ENCODE measurements around the gene ANKRD30A.
"Not testable (repeated sequence)": the region's sequence is repeated elsewhere in the genome, so short reads cannot be mapped to it uniquely, and the experiment has no call there.

Gene ANKRD30A

DNA sequence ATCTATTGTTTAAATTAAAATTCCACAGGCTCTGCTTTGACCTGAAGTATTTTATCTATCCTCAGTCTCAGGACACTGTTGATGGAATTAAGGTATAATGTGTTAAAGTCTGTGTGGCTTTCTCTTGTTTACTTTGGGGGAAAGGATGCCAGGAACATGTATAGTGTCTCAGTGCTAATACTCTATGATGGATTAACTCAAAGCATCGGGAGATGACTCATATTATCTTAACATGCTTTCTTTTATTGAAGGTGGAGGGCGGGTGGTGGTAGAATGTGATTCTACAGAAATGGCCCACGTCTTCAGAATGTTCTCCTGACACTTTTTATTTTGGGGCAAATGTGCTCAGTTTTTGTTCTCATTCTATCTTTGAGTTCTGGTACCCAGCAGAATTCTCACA, 189.0 kb downstream of the ANKRD30A start:
- H3K4me1 Mint-ChIP-seq (ENCODE audit: low read depth) = no peaks in the 10 kb centered on the region
- H3K27ac Mint-ChIP-seq = no peak overlapping the region
- H3K36me3 Mint-ChIP-seq = no peaks in the 10 kb centered on the region
- no peak overlapping the region for H3K4me3 Mint-ChIP-seq
- peaks cover 7% of the 10 kb centered on the region for H3K9me3 Mint-ChIP-seq (ENCODE audit: low read depth)
- no peaks in the 10 kb centered on the region for H3K27me3 Mint-ChIP-seq

- Mint-ChIP-seq H3K4me1 (ENCODE audit: low read depth) (no peaks in the 10 kb centered on the region), H3K9me3 (ENCODE audit: low read depth) (peaks cover 7% of the 10 kb centered on the region), H3K4me3 (no peak overlapping the region), H3K36me3 (no peaks in the 10 kb centered on the region), H3K27ac (no peak overlapping the region), H3K27me3 (no peaks in the 10 kb centered on the region)
These were observed 189.5 kb downstream of the ANKRD30A start for GRCh38 chr10:37314862-37315261.

GRCh38 chr10:37344413-37344812, 219.0 kb downstream of the ANKRD30A start:
- Mint-ChIP-seq H3K9me3 (ENCODE audit: low read depth) (peaks cover 19% of the 10 kb centered on the region), H3K4me3 (no peak overlapping the region), H3K27ac (no peak overlapping the region), H3K27me3 (no peaks in the 10 kb centered on the region), H3K4me1 (ENCODE audit: low read depth) (no peaks in the 10 kb centered on the region), H3K36me3 (no peaks in the 10 kb centered on the region)

DNA sequence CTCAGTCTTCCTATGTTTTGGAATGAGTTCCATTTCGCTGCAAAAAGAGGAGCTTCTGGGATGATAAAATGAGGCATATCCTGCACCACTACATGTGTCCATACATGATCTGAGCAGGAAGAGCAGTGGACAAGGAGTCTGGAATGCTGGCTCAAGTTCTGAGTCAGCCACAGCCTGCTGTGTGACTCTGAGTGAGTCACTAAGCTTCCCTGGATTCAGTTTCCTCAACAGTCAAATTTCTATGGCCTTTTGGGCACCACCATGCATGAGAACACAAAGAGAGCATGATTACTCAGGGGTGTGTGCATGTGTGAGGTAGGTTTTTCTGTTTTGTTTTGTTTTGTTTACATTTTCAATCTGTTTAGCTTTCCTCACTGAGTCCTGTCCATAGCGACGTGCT, 254.6 kb downstream of the ANKRD30A start:
- H3K27me3 Mint-ChIP-seq = no peaks in the 10 kb centered on the region
- H3K4me1 Mint-ChIP-seq (ENCODE audit: low read depth) = no peaks in the 10 kb centered on the region
- peaks cover 15% of the 10 kb centered on the region for H3K9me3 Mint-ChIP-seq (ENCODE audit: low read depth)
- H3K27ac Mint-ChIP-seq = no peak overlapping the region
- no peaks in the 10 kb centered on the region for H3K36me3 Mint-ChIP-seq
- H3K4me3 Mint-ChIP-seq = no peak overlapping the region

GRCh38 chr10:37381271-37381670, 255.9 kb downstream of the ANKRD30A start:
- Mint-ChIP-seq H3K4me3 (no peak overlapping the region), H3K36me3 (no peaks in the 10 kb centered on the region), H3K27me3 (no peaks in the 10 kb centered on the region), H3K4me1 (ENCODE audit: low read depth) (no peaks in the 10 kb centered on the region), H3K27ac (no peak overlapping the region), H3K9me3 (ENCODE audit: low read depth) (peaks cover 14% of the 10 kb centered on the region)

GRCh38 chr10:37384923-37385322, 259.5 kb downstream of the ANKRD30A start:
- Mint-ChIP-seq H3K4me1 (ENCODE audit: low read depth) (no peaks in the 10 kb centered on the region), H3K4me3 (no peak overlapping the region), H3K36me3 (no peaks in the 10 kb centered on the region), H3K27me3 (no peaks in the 10 kb centered on the region), H3K27ac (no peak overlapping the region), H3K9me3 (ENCODE audit: low read depth) (peaks cover 9% of the 10 kb centered on the region)

DNA sequence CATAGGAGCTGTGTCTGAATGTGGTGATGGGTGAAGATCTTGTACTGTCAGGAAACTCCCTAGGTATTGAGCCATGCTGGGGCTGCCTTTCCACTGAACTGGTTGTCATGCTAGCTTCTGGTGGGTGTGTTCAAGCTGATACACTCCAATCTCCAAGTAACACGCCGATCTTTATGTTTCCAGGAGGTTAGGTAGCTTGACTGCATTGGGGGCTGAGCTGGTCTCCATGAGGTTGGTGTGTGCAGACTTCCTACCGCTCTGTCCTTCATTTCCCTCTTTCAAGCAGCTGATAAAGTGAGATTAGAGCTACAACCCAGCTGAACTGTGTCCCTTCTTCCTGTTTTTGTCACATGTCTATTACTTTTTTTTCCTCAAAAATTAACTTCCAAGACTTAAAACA, 265.5 kb downstream of the ANKRD30A start:
- H3K9me3 Mint-ChIP-seq (ENCODE audit: low read depth) = peaks cover 10% of the 10 kb centered on the region
- H3K27me3 Mint-ChIP-seq = no peaks in the 10 kb centered on the region
- no peaks in the 10 kb centered on the region for H3K36me3 Mint-ChIP-seq
- H3K27ac Mint-ChIP-seq = no peak overlapping the region
- no peak overlapping the region for H3K4me3 Mint-ChIP-seq
- H3K4me1 Mint-ChIP-seq (ENCODE audit: low read depth) = no peaks in the 10 kb centered on the region

- H3K4me3 Mint-ChIP-seq; H3K27me3 Mint-ChIP-seq; H3K9me3 Mint-ChIP-seq (ENCODE audit: low read depth); H3K27ac Mint-ChIP-seq; H3K36me3 Mint-ChIP-seq; H3K4me1 Mint-ChIP-seq (ENCODE audit: low read depth): not testable (repeated sequence)
These were observed 275.4 kb downstream of the ANKRD30A start for GRCh38 chr10:37400774-37401173.

- H3K27me3 Mint-ChIP-seq = no peaks in the 10 kb centered on the region
- H3K4me3 Mint-ChIP-seq = no peak overlapping the region
- H3K36me3 Mint-ChIP-seq = no peaks in the 10 kb centered on the region
- H3K9me3 Mint-ChIP-seq (ENCODE audit: low read depth) = peaks cover 4% of the 10 kb centered on the region
- H3K27ac Mint-ChIP-seq = no peak overlapping the region
- no peaks in the 10 kb centered on the region for H3K4me1 Mint-ChIP-seq (ENCODE audit: low read depth)
These were observed 275.8 kb downstream of the ANKRD30A start for GRCh38 chr10:37401225-37401624.

DNA sequence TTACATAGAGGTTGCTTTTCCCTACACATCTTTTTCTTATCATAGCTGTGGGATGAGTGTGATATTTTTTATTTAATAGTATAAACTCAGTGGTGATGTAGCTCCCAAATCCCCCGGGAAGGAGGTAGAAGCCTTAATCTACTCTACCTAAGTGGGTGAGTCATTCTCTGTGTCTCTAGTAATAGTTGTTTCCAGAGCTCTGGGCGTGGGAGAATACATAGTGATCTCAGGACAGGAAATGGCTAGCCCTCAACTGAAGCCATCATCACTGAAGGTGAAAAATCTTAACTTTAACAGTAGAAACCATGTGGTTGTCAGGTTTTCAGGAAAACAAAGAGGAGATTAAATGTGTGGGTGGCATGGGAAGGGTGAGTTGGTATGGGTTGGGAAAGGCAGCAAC, 278.4 kb downstream of the ANKRD30A start:
- no peaks in the 10 kb centered on the region for H3K36me3 Mint-ChIP-seq
- H3K9me3 Mint-ChIP-seq (ENCODE audit: low read depth) = peaks cover 9% of the 10 kb centered on the region
- no peak overlapping the region for H3K27ac Mint-ChIP-seq
- H3K27me3 Mint-ChIP-seq = no peaks in the 10 kb centered on the region
- H3K4me3 Mint-ChIP-seq = no peak overlapping the region
- H3K4me1 Mint-ChIP-seq (ENCODE audit: low read depth) = no peaks in the 10 kb centered on the region

Data from activated naive CD8-positive, alpha-beta T cell (primary cell).